Gastrocnemius medialis (tissue), 4 donors: ENCODE data around the gene TARP.

Experiments
- ATAC-seq, 2 donors: fragments of 150-250 bp; one replicate each; pipeline ENCODE4 v1.9.1; 2016
- DNase-seq, 2 donors: peaks; one replicate each; pipeline ENCODE4 v3.0.0-alpha.2; 2019
- H3K27ac ChIP-seq, 4 donors: fragments of 200-600 bp; sonication (generic); 1 replicate in 1 of 4; 2 replicates in 3 of 4; pipeline ENCODE4 v1.5.1; 2016 to 2018; ENCODE audit warnings: mild to moderate bottlenecking in 2 of 4, moderate library complexity in 1 of 4
- H3K27me3 ChIP-seq, 3 donors: fragments of 200-600 bp; sonication (generic) in 2 of 3; 1 replicate in 1 of 3; 2 replicates in 2 of 3; pipeline versions ENCODE4 v1.5.1 to v1.6.0; 2016 to 2019; ENCODE audit warnings: mild to moderate bottlenecking in 1 of 3, moderate library complexity in 1 of 3
- H3K36me3 ChIP-seq, 2 donors: fragments of 200-600 bp; sonication (generic) in 1 of 2; one replicate each; pipeline ENCODE4 v1.5.1; 2017 to 2018
- H3K4me1 ChIP-seq, 2 donors: fragments of 200-600 bp; sonication (generic) in 1 of 2; one replicate each; pipeline ENCODE4 v1.5.1; 2016 to 2017; ENCODE audit warnings: mild to moderate bottlenecking in 2 of 2
- H3K4me3 ChIP-seq, 4 donors: fragments of 200-600 bp; sonication (generic) in 3 of 4; 1 replicate in 1 of 4; 2 replicates in 3 of 4; pipeline ENCODE4 v1.5.1; 2016 to 2019; ENCODE audit warnings: mild to moderate bottlenecking in 2 of 4
- H3K9me3 ChIP-seq, 3 donors: fragments of 200-600 bp; sonication (generic) in 2 of 3; 1 replicate in 1 of 3; 2 replicates in 2 of 3; pipeline ENCODE4 v1.5.1; 2016 to 2019
- CTCF ChIP-seq, 5 experiments: fragments of 450-650 bp in 3 of 5; fragments of 200-600 bp in 2 of 5; sonication (generic) in 2 of 5; IDR thresholded peaks in 4 of 5; conservative IDR thresholded peaks in 1 of 5; 1 replicate in 4 of 5; 2 replicates in 1 of 5; pipeline ENCODE4 v1.5.1; 2016 to 2019; ENCODE audit warnings: antibody characterized with exemption in 5 of 5, mild to moderate bottlenecking in 3 of 5, moderate library complexity in 3 of 5
- POLR2A ChIP-seq, 2 donors: fragments of 450-650 bp; IDR thresholded peaks; one replicate each; pipeline ENCODE4 v1.6.1; 2017; ENCODE audit warnings: antibody characterized with exemption in 2 of 2, mild to moderate bottlenecking in 2 of 2, moderate library complexity in 2 of 2
- in situ Hi-C, 4 donors: fragments of 200-750 bp; cut with MboI; loops; one replicate each; pipeline versions ENCODE4 v1.15.0 to v1.8.0; 2017; ENCODE audit warnings: low sequenced_read_pairs in 4 of 4
- intact Hi-C: fragments of 100-400 bp; cut with DNase I; formaldehyde crosslinking; loops from one replicate; pipeline ENCODE4 v1.15.1; 2023; ENCODE audit warnings: low total_unique reads

Gene TARP

DNA sequence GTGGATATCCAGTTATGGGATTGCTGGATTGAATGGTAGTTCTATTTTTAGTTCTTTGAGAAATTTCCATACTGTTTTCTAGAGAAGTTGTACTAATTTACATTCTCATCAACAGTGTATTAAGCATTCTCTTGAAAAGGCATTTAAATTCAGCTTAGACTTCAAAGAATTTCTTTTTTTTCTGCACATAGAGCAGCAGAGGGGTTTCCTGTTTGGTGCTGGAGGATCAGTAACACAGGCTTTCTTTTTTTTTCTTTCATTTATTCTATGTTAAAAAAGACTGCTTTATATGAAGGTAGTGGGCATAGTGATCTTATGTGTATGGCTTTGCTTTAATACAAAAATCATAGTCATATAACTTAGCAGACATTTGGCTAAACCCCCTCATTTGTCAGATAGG is 47.6 kb upstream of the TARP start:
- no peak for ATAC-seq

DNA sequence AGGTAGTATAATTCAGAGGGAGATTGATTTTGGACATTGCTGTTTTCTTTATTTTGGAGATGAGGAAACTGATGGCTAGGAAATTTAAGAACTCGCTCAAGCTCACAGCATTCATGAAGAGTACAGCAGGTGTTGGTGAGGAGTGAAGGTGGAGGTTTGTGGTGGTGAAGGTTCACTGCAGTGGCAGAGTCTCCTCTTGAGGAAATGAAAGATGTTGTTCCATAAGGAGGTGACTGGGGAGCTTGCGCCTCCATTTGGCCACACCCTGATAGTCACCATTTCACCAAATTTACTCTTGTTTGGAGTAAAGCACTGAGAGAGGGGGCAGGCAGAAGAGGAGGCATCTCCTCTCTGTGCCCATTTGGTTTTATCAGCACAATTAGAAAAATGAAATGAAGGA is 46.4 kb upstream of the TARP start:
- H3K27me3 ChIP-seq: no peaks in the 10 kb centered on the region
- intact Hi-C loops (loop anchor here (5.0 kb wide), 1 partner anchor 108 kb away; no protein-coding TSS in a partner anchor), in situ Hi-C loops (no loop called here)
- DNase-seq (no peak), ATAC-seq (no peak)
- TF ChIP-seq CTCF (IDR thresholded peaks at IDR 0.05 in 4 of 5, conservative IDR thresholded peaks at IDR 0.05 in 1 of 5): no peak
- TF ChIP-seq POLR2A (IDR thresholded peaks at IDR 0.05): no peak
- no peak overlapping the region for H3K4me3 ChIP-seq
- H3K36me3 ChIP-seq: no peaks in the 10 kb centered on the region
- H3K27ac ChIP-seq: no peak overlapping the region
- H3K4me1 ChIP-seq: no peaks in the 10 kb centered on the region
- H3K9me3 ChIP-seq: no peaks in the 10 kb centered on the region

More for the DNA sequence above, 47.6 kb upstream of the TARP start:
- Histone ChIP-seq H3K4me3 (no peak overlapping the region), H3K4me1 (no peaks in the 10 kb centered on the region), H3K27me3 (no peaks in the 10 kb centered on the region), H3K27ac (no peak overlapping the region), H3K9me3 (no peaks in the 10 kb centered on the region), H3K36me3 (no peaks in the 10 kb centered on the region)
- no peak for DNase-seq
- in situ Hi-C loops: no loop called here
- TF ChIP-seq CTCF (IDR thresholded peaks at IDR 0.05 in 4 of 5, conservative IDR thresholded peaks at IDR 0.05 in 1 of 5): no peak
- no peak for TF ChIP-seq POLR2A (IDR thresholded peaks at IDR 0.05)
- intact Hi-C loops: no loop called here

DNA sequence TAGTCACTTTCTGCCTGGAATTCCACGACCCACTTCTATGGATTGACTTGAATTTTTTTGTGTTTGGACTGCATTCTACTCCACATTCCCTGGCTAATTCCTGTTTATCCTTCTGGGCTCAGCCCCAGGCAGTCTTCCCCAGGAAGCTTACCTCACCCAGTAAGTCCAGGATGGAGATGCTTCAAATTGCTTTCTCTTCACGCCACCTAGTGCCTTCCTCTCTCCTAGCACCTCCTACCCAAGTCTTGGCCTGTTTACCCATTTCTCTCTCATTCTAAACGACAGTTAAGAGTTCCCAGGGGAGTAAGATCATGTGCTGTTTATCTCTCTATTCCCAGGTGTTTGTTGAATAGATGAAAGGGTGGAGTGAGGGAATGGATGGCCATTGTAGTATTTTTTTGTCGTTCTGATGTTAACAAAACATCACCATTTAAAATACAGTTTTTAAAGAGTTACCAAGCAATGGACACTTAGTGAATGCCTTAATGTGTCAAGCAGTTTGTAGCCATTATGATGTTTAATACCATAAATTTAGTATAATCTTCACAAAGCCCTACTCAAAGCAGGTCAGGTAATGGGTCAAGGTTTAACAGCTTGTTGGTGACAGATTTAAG is 45.5 kb upstream of the TARP start:
- intact Hi-C loops (loop anchor here (5.0 kb wide), 1 partner anchor 107 kb away; no protein-coding TSS in a partner anchor), in situ Hi-C loops (no loop called here)
- peak; percentile 36 to 49 for ATAC-seq
- no peak overlapping the region for H3K27ac ChIP-seq
- DNase-seq: no peak
- no peaks in the 10 kb centered on the region for H3K27me3 ChIP-seq
- H3K4me3 ChIP-seq: no peak overlapping the region
- H3K36me3 ChIP-seq: no peaks in the 10 kb centered on the region
- H3K4me1 ChIP-seq: no peaks in the 10 kb centered on the region
- H3K9me3 ChIP-seq: no peaks in the 10 kb centered on the region
- TF ChIP-seq CTCF (IDR thresholded peaks at IDR 0.05 in 4 of 5, conservative IDR thresholded peaks at IDR 0.05 in 1 of 5): peak in 4 of 5 experiments; percentile 12 to 35 (median 28)
- no peak for TF ChIP-seq POLR2A (IDR thresholded peaks at IDR 0.05)

DNA sequence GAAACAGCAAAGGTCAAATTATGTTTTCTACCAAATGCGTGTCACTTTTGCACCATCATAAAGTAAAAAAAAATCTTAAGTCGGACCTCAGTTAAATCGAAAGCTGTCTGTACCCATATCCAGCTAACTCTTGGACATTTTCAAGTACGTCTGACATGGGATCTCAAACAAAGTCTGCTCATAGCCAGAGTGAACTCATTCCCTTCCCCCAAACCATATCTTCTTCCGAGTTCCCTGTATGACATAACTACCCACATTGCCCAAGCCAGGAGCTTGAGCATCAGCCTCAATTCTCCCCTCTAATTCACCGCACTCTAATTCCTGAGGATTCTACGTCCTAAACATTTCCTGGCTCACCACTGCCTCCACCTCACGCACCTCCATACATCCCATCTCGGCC is 44.8 kb upstream of the TARP start:
- Histone ChIP-seq H3K36me3 (no peaks in the 10 kb centered on the region), H3K4me1 (peaks cover 0 to 1% of the 10 kb centered on the region in 2 donors), H3K27me3 (no peaks in the 10 kb centered on the region), H3K9me3 (no peaks in the 10 kb centered on the region), H3K4me3 (no peak overlapping the region), H3K27ac (no peak overlapping the region)
- ATAC-seq (no peak), DNase-seq (no peak)
- in situ Hi-C loops: no loop called here
- intact Hi-C loops: loop anchor here (5.0 kb wide), 1 partner anchor 106 kb away; no protein-coding TSS in a partner anchor
- TF ChIP-seq CTCF (IDR thresholded peaks at IDR 0.05 in 4 of 5, conservative IDR thresholded peaks at IDR 0.05 in 1 of 5): no peak
- TF ChIP-seq POLR2A (IDR thresholded peaks at IDR 0.05): no peak

DNA sequence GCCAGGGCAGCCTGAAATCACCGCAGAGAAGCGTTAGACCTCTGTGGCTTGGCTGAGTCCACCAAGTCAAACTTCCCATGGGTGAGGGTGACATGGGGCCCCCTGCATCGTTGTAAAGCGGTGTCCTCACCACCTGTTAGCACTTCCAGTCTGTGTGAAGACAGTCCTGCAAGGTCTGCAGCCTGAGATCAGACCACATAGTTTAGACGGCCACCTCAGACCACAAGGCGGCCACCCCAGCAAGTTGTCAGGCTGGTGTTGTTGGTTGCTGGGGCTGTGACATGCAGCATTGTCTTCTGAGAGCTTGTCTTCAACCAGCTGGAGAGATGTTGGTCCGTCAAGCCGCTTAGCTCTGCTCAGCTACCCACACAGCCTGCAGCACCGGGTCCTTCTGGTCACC is 44.1 kb upstream of the TARP start:
- H3K4me3 ChIP-seq: no peak overlapping the region
- H3K27me3 ChIP-seq: no peaks in the 10 kb centered on the region
- no peak for DNase-seq
- intact Hi-C loops: loop anchor here (5.0 kb wide), 1 partner anchor 105 kb away; no protein-coding TSS in a partner anchor
- H3K9me3 ChIP-seq: no peaks in the 10 kb centered on the region
- no peak for ATAC-seq
- in situ Hi-C loops: no loop called here
- H3K27ac ChIP-seq: no peak overlapping the region
- peaks cover 0 to 7% of the 10 kb centered on the region in 2 donors for H3K4me1 ChIP-seq
- TF ChIP-seq CTCF (IDR thresholded peaks at IDR 0.05 in 4 of 5, conservative IDR thresholded peaks at IDR 0.05 in 1 of 5) (no peak), POLR2A (IDR thresholded peaks at IDR 0.05) (no peak)
- H3K36me3 ChIP-seq: no peaks in the 10 kb centered on the region
